Stimulated activated CD4-positive, alpha-beta T cell treated with anti-CD3 and anti-CD28 coated beads, TNF-alpha, amount 100 ng/mL, for 4 hours (primary cell): ENCODE results near the gene GPA33.

Experiments
- DNase-seq, 3 experiments: peaks; one replicate each; pipeline ENCODE4 v3.0.0-alpha.2; 2020; ENCODE audit warnings: low read depth in 3 of 3

The GPA33 gene

GRCh38 chr1:167086768-167087167 is 3.4 kb downstream of the GPA33 start:
- no peak for DNase-seq

GRCh38 chr1:167086033-167086432 is 4.1 kb downstream of the GPA33 start:
- DNase-seq = no peak

- DNase-seq = no peak
Measured at GRCh38 chr1:167084757-167085156, 5.4 kb downstream of the GPA33 start.

GRCh38 chr1:167083871-167084270 is 6.3 kb downstream of the GPA33 start:
- DNase-seq = no peak

- DNase-seq = no peak
Measured at GRCh38 chr1:167083066-167083665, 7.0 kb downstream of the GPA33 start.

GRCh38 chr1:167082511-167083027 is 7.6 kb downstream of the GPA33 start:
- no peak for DNase-seq

- DNase-seq = no peak
Measured at GRCh38 chr1:167081594-167082156, 8.5 kb downstream of the GPA33 start.

- no peak for DNase-seq
Measured at GRCh38 chr1:167077868-167078210, 12.3 kb downstream of the GPA33 start.

- no peak for DNase-seq
Measured at GRCh38 chr1:167077128-167077867, 12.9 kb downstream of the GPA33 start.

- no peak for DNase-seq
Measured at GRCh38 chr1:167076136-167076710, 14.0 kb downstream of the GPA33 start.

GRCh38 chr1:167071286-167071685 is 18.9 kb downstream of the GPA33 start:
- no peak for DNase-seq

- DNase-seq = no peak
Measured at GRCh38 chr1:167068761-167069160, 21.4 kb downstream of the GPA33 start.

- no peak for DNase-seq
Measured at GRCh38 chr1:167067904-167068303, 22.3 kb downstream of the GPA33 start.

GRCh38 chr1:167066333-167067122 is 23.6 kb downstream of the GPA33 start:
- peak; percentile 63 to 71 (median 68) for DNase-seq

- no peak for DNase-seq
Measured at GRCh38 chr1:167065471-167065870, 24.7 kb downstream of the GPA33 start.

GRCh38 chr1:167064621-167065020 is 25.6 kb downstream of the GPA33 start:
- DNase-seq = no peak

GRCh38 chr1:167061073-167061464 is 29.1 kb downstream of the GPA33 start:
- no peak for DNase-seq

GRCh38 chr1:167060141-167061072 is 29.8 kb downstream of the GPA33 start:
- no peak for DNase-seq

- no peak for DNase-seq
Measured at GRCh38 chr1:167059809-167060107, 30.4 kb downstream of the GPA33 start.

GRCh38 chr1:167059045-167059808 is 30.9 kb downstream of the GPA33 start:
- peak; percentile 49 to 65 (median 64) for DNase-seq
